ENCODE results near the gene SPINT3.

SPINT3 gene

DNA sequence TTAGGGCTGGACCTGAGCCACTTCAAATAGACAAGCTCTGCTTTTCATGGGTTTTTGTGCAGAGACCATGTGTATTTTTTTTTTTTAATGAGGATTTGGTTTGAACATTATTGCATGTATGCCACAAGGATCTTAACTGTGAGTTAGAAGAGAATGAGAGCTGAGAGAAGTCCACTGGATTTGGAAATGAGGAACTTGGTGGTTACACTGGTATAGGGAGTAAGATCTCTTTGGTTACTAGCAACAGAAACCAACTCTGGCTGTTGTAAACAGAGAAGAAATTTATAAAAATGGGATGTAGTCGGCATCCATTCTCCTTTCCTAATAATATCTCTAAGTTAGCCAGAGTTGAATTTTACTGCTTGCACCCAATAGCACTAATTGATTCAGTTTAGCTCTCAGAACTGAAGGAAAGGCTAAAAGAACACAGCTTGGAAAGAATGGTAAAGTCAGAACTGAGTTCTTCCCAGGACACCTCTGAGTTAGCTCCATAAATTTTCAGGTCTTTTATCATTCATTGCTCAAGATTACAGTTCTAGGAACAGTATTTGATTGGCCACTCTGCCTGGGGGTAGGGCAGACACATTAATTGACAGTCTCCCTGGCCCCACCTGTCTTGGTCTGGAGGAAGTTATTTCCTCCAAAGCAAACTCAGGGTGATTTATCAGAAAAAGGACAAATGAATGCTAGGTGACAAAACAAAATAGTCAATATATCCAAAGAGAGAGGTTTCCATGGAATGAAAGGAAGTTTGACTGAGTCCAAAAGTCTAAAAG lies 49.7 kb downstream of the SPINT3 start:
- ATAC-seq = no peak
- no peak for TF ChIP-seq ZFP3 (CRISPR knock-in tag; IDR thresholded peaks at IDR 0.05)
- TF ChIP-seq, protein P1, sequence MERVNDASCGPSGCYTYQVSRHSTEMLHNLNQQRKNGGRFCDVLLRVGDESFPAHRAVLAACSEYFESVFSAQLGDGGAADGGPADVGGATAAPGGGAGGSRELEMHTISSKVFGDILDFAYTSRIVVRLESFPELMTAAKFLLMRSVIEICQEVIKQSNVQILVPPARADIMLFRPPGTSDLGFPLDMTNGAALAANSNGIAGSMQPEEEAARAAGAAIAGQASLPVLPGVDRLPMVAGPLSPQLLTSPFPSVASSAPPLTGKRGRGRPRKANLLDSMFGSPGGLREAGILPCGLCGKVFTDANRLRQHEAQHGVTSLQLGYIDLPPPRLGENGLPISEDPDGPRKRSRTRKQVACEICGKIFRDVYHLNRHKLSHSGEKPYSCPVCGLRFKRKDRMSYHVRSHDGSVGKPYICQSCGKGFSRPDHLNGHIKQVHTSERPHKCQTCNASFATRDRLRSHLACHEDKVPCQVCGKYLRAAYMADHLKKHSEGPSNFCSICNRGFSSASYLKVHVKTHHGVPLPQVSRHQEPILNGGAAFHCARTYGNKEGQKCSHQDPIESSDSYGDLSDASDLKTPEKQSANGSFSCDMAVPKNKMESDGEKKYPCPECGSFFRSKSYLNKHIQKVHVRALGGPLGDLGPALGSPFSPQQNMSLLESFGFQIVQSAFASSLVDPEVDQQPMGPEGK (CRISPR knock-in tag; IDR thresholded peaks at IDR 0.05; ENCODE audit: borderline replicate concordance) = no peak
- TF ChIP-seq ZFP30 (CRISPR knock-in tag; IDR thresholded peaks at IDR 0.05) = no peak
- TF ChIP-seq, protein P2, sequence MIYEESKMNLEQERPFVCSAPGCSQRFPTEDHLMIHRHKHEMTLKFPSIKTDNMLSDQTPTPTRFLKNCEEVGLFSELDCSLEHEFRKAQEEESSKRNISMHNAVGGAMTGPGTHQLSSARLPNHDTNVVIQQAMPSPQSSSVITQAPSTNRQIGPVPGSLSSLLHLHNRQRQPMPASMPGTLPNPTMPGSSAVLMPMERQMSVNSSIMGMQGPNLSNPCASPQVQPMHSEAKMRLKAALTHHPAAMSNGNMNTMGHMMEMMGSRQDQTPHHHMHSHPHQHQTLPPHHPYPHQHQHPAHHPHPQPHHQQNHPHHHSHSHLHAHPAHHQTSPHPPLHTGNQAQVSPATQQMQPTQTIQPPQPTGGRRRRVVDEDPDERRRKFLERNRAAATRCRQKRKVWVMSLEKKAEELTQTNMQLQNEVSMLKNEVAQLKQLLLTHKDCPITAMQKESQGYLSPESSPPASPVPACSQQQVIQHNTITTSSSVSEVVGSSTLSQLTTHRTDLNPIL (CRISPR knock-in tag; IDR thresholded peaks at IDR 0.05; ENCODE audit: low read depth) = no peak
- no peak for TF ChIP-seq TCF4 (CRISPR knock-in tag; IDR thresholded peaks at IDR 0.05; ENCODE audit: borderline replicate concordance)
- TF ChIP-seq ZC3H10 (CRISPR knock-in tag; IDR thresholded peaks at IDR 0.05) = no peak
- no peak for TF ChIP-seq RARB (CRISPR knock-in tag; IDR thresholded peaks at IDR 0.05)
- TF ChIP-seq GLIS3 (CRISPR knock-in tag; IDR thresholded peaks at IDR 0.05) = no peak
- TF ChIP-seq BACH2 (CRISPR knock-in tag; IDR thresholded peaks at IDR 0.05; ENCODE audit: borderline replicate concordance) = no peak
- no peak for TF ChIP-seq ARNTL (CRISPR knock-in tag; IDR thresholded peaks at IDR 0.05; ENCODE audit: borderline replicate concordance, low read depth)
- TF ChIP-seq TOX (CRISPR knock-in tag; IDR thresholded peaks at IDR 0.05; ENCODE audit: borderline replicate concordance) = no peak
- no peak for TF ChIP-seq ZNF70 (CRISPR knock-in tag; IDR thresholded peaks at IDR 0.05)
- TF ChIP-seq, protein P3, sequence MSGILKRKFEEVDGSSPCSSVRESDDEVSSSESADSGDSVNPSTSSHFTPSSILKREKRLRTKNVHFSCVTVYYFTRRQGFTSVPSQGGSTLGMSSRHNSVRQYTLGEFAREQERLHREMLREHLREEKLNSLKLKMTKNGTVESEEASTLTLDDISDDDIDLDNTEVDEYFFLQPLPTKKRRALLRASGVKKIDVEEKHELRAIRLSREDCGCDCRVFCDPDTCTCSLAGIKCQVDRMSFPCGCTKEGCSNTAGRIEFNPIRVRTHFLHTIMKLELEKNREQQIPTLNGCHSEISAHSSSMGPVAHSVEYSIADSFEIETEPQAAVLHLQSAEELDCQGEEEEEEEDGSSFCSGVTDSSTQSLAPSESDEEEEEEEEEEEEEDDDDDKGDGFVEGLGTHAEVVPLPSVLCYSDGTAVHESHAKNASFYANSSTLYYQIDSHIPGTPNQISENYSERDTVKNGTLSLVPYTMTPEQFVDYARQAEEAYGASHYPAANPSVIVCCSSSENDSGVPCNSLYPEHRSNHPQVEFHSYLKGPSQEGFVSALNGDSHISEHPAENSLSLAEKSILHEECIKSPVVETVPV (CRISPR knock-in tag; IDR thresholded peaks at IDR 0.05) = no peak
- TF ChIP-seq CSDC2 (CRISPR knock-in tag; IDR thresholded peaks at IDR 0.05) = no peak

DNA sequence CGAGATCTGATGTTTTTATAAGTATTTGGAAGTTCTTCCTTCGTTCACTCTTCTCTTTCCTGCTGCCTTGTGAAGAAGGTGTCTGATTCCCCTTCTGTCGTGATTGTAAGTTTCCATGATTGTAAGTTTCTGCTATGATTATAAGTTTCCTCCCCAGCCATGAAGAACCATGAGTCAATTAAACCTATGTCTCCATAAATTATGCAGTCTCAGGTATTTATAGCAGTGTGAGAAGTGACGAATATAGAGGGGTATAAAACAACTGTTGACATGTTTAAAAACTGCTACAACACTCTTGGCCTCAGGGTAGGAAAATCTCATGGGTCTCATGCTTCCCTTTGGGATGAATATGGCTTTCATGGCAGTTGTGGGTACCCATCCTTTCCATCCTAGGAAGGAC lies 51.7 kb downstream of the SPINT3 start:
- TF ChIP-seq OSR1 (CRISPR knock-in tag; IDR thresholded peaks at IDR 0.05) = no peak
- no peak for TF ChIP-seq ZNF565 (CRISPR knock-in tag; conservative IDR thresholded peaks at IDR 0.05; ENCODE audit: low read depth)
- no peak for TF ChIP-seq ZNF8 (CRISPR knock-in tag; IDR thresholded peaks at IDR 0.05)
- TF ChIP-seq TOX (CRISPR knock-in tag; IDR thresholded peaks at IDR 0.05; ENCODE audit: borderline replicate concordance) = no peak
- TF ChIP-seq, protein P2 (CRISPR knock-in tag; IDR thresholded peaks at IDR 0.05; ENCODE audit: low read depth) = no peak
- no peak for TF ChIP-seq ARNTL (CRISPR knock-in tag; IDR thresholded peaks at IDR 0.05; ENCODE audit: borderline replicate concordance, low read depth)
- TF ChIP-seq, protein P4, sequence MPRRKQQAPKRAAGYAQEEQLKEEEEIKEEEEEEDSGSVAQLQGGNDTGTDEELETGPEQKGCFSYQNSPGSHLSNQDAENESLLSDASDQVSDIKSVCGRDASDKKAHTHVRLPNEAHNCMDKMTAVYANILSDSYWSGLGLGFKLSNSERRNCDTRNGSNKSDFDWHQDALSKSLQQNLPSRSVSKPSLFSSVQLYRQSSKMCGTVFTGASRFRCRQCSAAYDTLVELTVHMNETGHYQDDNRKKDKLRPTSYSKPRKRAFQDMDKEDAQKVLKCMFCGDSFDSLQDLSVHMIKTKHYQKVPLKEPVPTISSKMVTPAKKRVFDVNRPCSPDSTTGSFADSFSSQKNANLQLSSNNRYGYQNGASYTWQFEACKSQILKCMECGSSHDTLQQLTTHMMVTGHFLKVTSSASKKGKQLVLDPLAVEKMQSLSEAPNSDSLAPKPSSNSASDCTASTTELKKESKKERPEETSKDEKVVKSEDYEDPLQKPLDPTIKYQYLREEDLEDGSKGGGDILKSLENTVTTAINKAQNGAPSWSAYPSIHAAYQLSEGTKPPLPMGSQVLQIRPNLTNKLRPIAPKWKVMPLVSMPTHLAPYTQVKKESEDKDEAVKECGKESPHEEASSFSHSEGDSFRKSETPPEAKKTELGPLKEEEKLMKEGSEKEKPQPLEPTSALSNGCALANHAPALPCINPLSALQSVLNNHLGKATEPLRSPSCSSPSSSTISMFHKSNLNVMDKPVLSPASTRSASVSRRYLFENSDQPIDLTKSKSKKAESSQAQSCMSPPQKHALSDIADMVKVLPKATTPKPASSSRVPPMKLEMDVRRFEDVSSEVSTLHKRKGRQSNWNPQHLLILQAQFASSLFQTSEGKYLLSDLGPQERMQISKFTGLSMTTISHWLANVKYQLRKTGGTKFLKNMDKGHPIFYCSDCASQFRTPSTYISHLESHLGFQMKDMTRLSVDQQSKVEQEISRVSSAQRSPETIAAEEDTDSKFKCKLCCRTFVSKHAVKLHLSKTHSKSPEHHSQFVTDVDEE (CRISPR knock-in tag; IDR thresholded peaks at IDR 0.05) = no peak
- no peak for TF ChIP-seq RARB (CRISPR knock-in tag; IDR thresholded peaks at IDR 0.05)
- TF ChIP-seq, protein P3 (CRISPR knock-in tag; IDR thresholded peaks at IDR 0.05) = no peak
- no peak for TF ChIP-seq ZC3H10 (CRISPR knock-in tag; IDR thresholded peaks at IDR 0.05)
- no peak for ATAC-seq

All from SK-N-SH treated with all-trans-retinoic acid at 6 μM for 48 hours (cell line).